ENCODE measurements around the gene PICALM.
"Not testable (repeated sequence)": the region's sequence is repeated elsewhere in the genome, so short reads cannot be mapped to it uniquely, and the experiment has no call there.

Gene PICALM

GRCh38 chr11:85937835-85938234 lies 131.0 kb downstream of the PICALM start:
- DNase-seq, result no peak

GRCh38 chr11:85935751-85936150 lies 133.1 kb downstream of the PICALM start:
- DNase-seq, result no peak

GRCh38 chr11:85934596-85935169 lies 134.2 kb downstream of the PICALM start:
- no peak for DNase-seq

- DNase-seq, result no peak
Measured at GRCh38 chr11:85930879-85931366, 138.0 kb downstream of the PICALM start.

- not testable (repeated sequence) for DNase-seq
Measured at GRCh38 chr11:85926653-85927214, 142.2 kb downstream of the PICALM start.

- no peak for DNase-seq
Measured at GRCh38 chr11:85923455-85923854, 145.4 kb downstream of the PICALM start.

- DNase-seq, result no peak
Measured at GRCh38 chr11:85922367-85922766, 146.5 kb downstream of the PICALM start.

GRCh38 chr11:85918910-85919794 lies 149.7 kb downstream of the PICALM start:
- DNase-seq, result no peak

GRCh38 chr11:85914425-85914824 lies 154.5 kb downstream of the PICALM start:
- no peak for DNase-seq

- DNase-seq, result no peak
Measured at GRCh38 chr11:85913513-85913912, 155.4 kb downstream of the PICALM start.

GRCh38 chr11:85912414-85912813 lies 156.5 kb downstream of the PICALM start:
- no peak for DNase-seq
